H1 (cell line): ENCODE data around the gene CAMK2A. TPM values are rescaled to one million over a fixed set of nuclear protein-coding genes. Genes with fewer than 3 reads are reported as not detected.

ENCODE experiments used
- CTCF ChIA-PET: fragments of 300-600 bp; sonication (Branson Sonifier 250); formaldehyde crosslinking; loops from one replicate; lab custom pipeline; 2021; ENCODE audit not compliant: partially characterized antibody; lab: Charles Lee
- POLR2A ChIA-PET: fragments of 300-600 bp; sonication (Branson Sonifier 250); formaldehyde crosslinking; loops from one replicate; lab custom pipeline; 2021; ENCODE audit warnings: inconsistent platforms; ENCODE audit not compliant: partially characterized antibody; lab: Charles Lee
- DNase-seq, 2 experiments: peaks; one replicate each; pipeline versions ENCODE4 v3.0.0 to v3.0.0-alpha.2; 2010 to 2022; ENCODE audit warnings: low spot score in 2 of 2, low read depth in 1 of 2, mixed read lengths in 1 of 2
- FAIRE-seq: peaks from 2 replicates; lab custom pipeline; 2011; peaks lifted over from hg19 to GRCh38; lab: Jason Lieb, UNC
- H2AFZ ChIP-seq: 2 replicates; pipeline ENCODE4 v1.8.1; 2012; ENCODE audit warnings: low read length, inconsistent platforms
- H2AK5ac ChIP-seq: 2 replicates; pipeline ENCODE4 v1.6.1; 2013; ENCODE audit warnings: low read depth, low read length
- H2BK120ac ChIP-seq: replicated peaks from 2 replicates; pipeline ENCODE3; 2013; ENCODE audit warnings: low read depth, low read length, inconsistent platforms
- H2BK12ac ChIP-seq: 2 replicates; pipeline ENCODE4 v1.6.1; 2013; ENCODE audit warnings: low read depth, low read length
- H2BK15ac ChIP-seq: 2 replicates; pipeline ENCODE4 v1.6.1; 2013; ENCODE audit warnings: low read length
- H2BK20ac ChIP-seq: 2 replicates; pipeline ENCODE4 v1.6.1; 2013; ENCODE audit warnings: low read length
- H2BK5ac ChIP-seq: 2 replicates; pipeline ENCODE4 v1.6.1; 2013; ENCODE audit warnings: low read depth, low read length
- H3K14ac ChIP-seq: 2 replicates; pipeline ENCODE4 v1.6.1; 2013; ENCODE audit warnings: inconsistent platforms; ENCODE audit not compliant: insufficient read length
- H3K18ac ChIP-seq: 2 replicates; pipeline ENCODE4 v1.6.1; 2013; ENCODE audit warnings: low read length; ENCODE audit errors: extremely low read depth
- H3K23ac ChIP-seq: 2 replicates; pipeline ENCODE4 v1.6.1; 2013; ENCODE audit warnings: inconsistent platforms; ENCODE audit not compliant: insufficient read length
- H3K23me2 ChIP-seq: 2 replicates; pipeline ENCODE4 v1.6.1; 2013; ENCODE audit warnings: low read depth, low read length
- H3K27ac ChIP-seq: 2 replicates; pipeline ENCODE4 v1.6.1; 2011; ENCODE audit warnings: low read depth, low read length, inconsistent platforms
- H3K27me3 ChIP-seq, 4 experiments: replicated peaks in 1 of 4; 1 replicate in 1 of 4; 2 replicates in 3 of 4; pipeline versions ENCODE4 v1.6.1 to v1.8.1; 2011 to 2013; ENCODE audit warnings: low read length in 3 of 4, mild to moderate bottlenecking in 3 of 4, inconsistent platforms in 2 of 4, mixed read lengths in 2 of 4, moderate library complexity in 1 of 4; ENCODE audit not compliant: control insufficient read depth in 3 of 4, insufficient read depth in 3 of 4; ENCODE audit errors: extremely low read depth in 1 of 4
- H3K36me3 ChIP-seq, 4 experiments: 2 replicates each; pipeline versions ENCODE4 v1.6.1 to v1.8.1; 2011 to 2013; ENCODE audit warnings: mild to moderate bottlenecking in 4 of 4, low read length in 3 of 4, moderate library complexity in 2 of 4, control low read depth in 1 of 4, inconsistent platforms in 1 of 4; ENCODE audit not compliant: insufficient read depth in 4 of 4, control insufficient read depth in 2 of 4
- H3K4ac ChIP-seq: replicated peaks from 2 replicates; pipeline ENCODE3; 2013; ENCODE audit warnings: low read length, low read depth, mixed read lengths, inconsistent platforms; ENCODE audit not compliant: insufficient read length
- H3K4me1 ChIP-seq, 4 experiments: replicated peaks in 1 of 4; 1 replicate in 1 of 4; 2 replicates in 3 of 4; pipeline versions ENCODE4 v1.6.1 to v1.8.1; 2011 to 2013; ENCODE audit warnings: low read length in 3 of 4, inconsistent platforms in 2 of 4, mixed read lengths in 1 of 4; ENCODE audit not compliant: insufficient read depth in 4 of 4, control insufficient read depth in 3 of 4
- H3K4me2 ChIP-seq, 2 experiments: 2 replicates each; pipeline versions ENCODE4 v1.6.1 to v1.8.1; 2011 to 2013; ENCODE audit warnings: low read depth in 2 of 2, low read length in 2 of 2, control low read depth in 1 of 2, inconsistent platforms in 1 of 2, mild to moderate bottlenecking in 1 of 2; ENCODE audit not compliant: insufficient read depth in 1 of 2
- H3K4me3 ChIP-seq, 4 experiments: fragments of 200-600, 300-600 bp in 1 of 4; sonication (generic), shearing (Covaris generic), sonication (Bioruptor Twin) in 1 of 4; 2 replicates each; pipeline versions ENCODE4 v1.5.1 to v1.8.1; 2011 to 2016; ENCODE audit warnings: low read length in 4 of 4, low read depth in 3 of 4, control low read depth in 2 of 4, inconsistent platforms in 2 of 4, mild to moderate bottlenecking in 2 of 4, mixed read lengths in 1 of 4, moderate library complexity in 1 of 4; ENCODE audit not compliant: insufficient read depth in 2 of 4; ENCODE audit errors: extremely low read depth in 1 of 4
- H3K56ac ChIP-seq: replicated peaks from 2 replicates; pipeline ENCODE3; 2013; ENCODE audit warnings: low read depth, mild to moderate bottlenecking, mixed read lengths, low read length, inconsistent platforms; ENCODE audit not compliant: insufficient read length
- H3K79me1 ChIP-seq: 2 replicates; pipeline ENCODE4 v1.6.1; 2013; ENCODE audit warnings: low read depth, low read length, control low read depth
- H3K79me2 ChIP-seq, 2 experiments: 2 replicates each; pipeline versions ENCODE4 v1.6.1 to v1.8.1; 2012 to 2013; ENCODE audit warnings: low read length in 2 of 2, mild to moderate bottlenecking in 2 of 2, inconsistent platforms in 1 of 2; ENCODE audit not compliant: insufficient read depth in 2 of 2, control insufficient read depth in 1 of 2
- H3K9ac ChIP-seq, 4 experiments: replicated peaks in 1 of 4; 1 replicate in 1 of 4; 2 replicates in 3 of 4; pipeline versions ENCODE4 v1.6.1 to v1.8.1; 2011 to 2013; ENCODE audit warnings: low read depth in 3 of 4, low read length in 3 of 4, control low read depth in 2 of 4, mild to moderate bottlenecking in 2 of 4, moderate library complexity in 2 of 4, inconsistent platforms in 1 of 4; ENCODE audit errors: extremely low read depth in 1 of 4
- H3K9me3 ChIP-seq, 2 experiments: 2 replicates each; pipeline versions ENCODE4 v1.6.1 to v1.8.1; 2012 to 2013; ENCODE audit warnings: mild to moderate bottlenecking in 2 of 2, moderate library complexity in 2 of 2, control low read depth in 1 of 2, inconsistent platforms in 1 of 2, low read depth in 1 of 2, low read length in 1 of 2, mixed read lengths in 1 of 2; ENCODE audit not compliant: insufficient read depth in 2 of 2
- H4K20me1 ChIP-seq, 2 experiments: replicated peaks in 1 of 2; 2 replicates each; pipeline versions ENCODE3 to v1.8.1; 2011 to 2013; ENCODE audit warnings: inconsistent platforms in 2 of 2, low read length in 2 of 2, mild to moderate bottlenecking in 1 of 2; ENCODE audit not compliant: insufficient read depth in 2 of 2, control insufficient read depth in 1 of 2
- H4K5ac ChIP-seq: 2 replicates; pipeline ENCODE4 v1.6.1; 2013; ENCODE audit warnings: low read length, low read depth, mixed read lengths, inconsistent platforms; ENCODE audit not compliant: insufficient read length
- H4K8ac ChIP-seq: 2 replicates; pipeline ENCODE4 v1.8.0; 2013; ENCODE audit warnings: mild to moderate bottlenecking, moderate library complexity, low read length, inconsistent platforms; ENCODE audit not compliant: insufficient read depth; ENCODE audit errors: extremely low read depth
- H4K91ac ChIP-seq: replicated peaks from 2 replicates; pipeline ENCODE3; 2013; ENCODE audit warnings: low read length, mixed read lengths, inconsistent platforms; ENCODE audit not compliant: insufficient read length
- ASH2L ChIP-seq: fragments of 200-600, 300-600 bp; sonication (generic); IDR thresholded peaks from one replicate; pipeline ENCODE4 v1.7.1; 2017; ENCODE audit warnings: low read length
- CREB1 ChIP-seq: IDR thresholded peaks from 2 replicates; pipeline ENCODE4 v1.6.1; 2012; ENCODE audit warnings: inconsistent platforms
- EGR1 ChIP-seq: IDR thresholded peaks from 2 replicates; pipeline ENCODE4 v1.6.1; 2011; ENCODE audit warnings: low read depth, low read length, borderline replicate concordance
- HDAC6 ChIP-seq: IDR thresholded peaks from one replicate; pipeline ENCODE4 v1.7.1; 2012; ENCODE audit warnings: low read depth, mild to moderate bottlenecking, inconsistent platforms, low read length, moderate library complexity
- JUN ChIP-seq: IDR thresholded peaks from 2 replicates; pipeline ENCODE4 v1.6.1; 2011; ENCODE audit warnings: low read depth, mild to moderate bottlenecking, improper control_type of control experiment, low read length
- JUND ChIP-seq: IDR thresholded peaks from 2 replicates; pipeline ENCODE4 v1.6.1; 2011; ENCODE audit warnings: mild to moderate bottlenecking, improper control_type of control experiment, low read length
- KDM5A ChIP-seq: fragments of 200-600 bp; IDR thresholded peaks from 2 replicates; pipeline ENCODE4 v1.7.1; 2012; ENCODE audit warnings: mild to moderate bottlenecking, low read length, inconsistent platforms, mixed read lengths
- MAFK ChIP-seq: IDR thresholded peaks from 2 replicates; pipeline ENCODE4 v1.6.1; 2012; ENCODE audit warnings: low read depth, mild to moderate bottlenecking, improper control_type of control experiment, low read length
- POLR2A ChIP-seq, 2 experiments: IDR thresholded peaks; 1 replicate in 1 of 2; 2 replicates in 1 of 2; pipeline ENCODE4 v1.6.1; 2011; ENCODE audit warnings: low read depth in 2 of 2, low read length in 2 of 2, mild to moderate bottlenecking in 2 of 2; ENCODE audit errors: control extremely low read depth in 1 of 2
- POLR2AphosphoS5 ChIP-seq: IDR thresholded peaks from 2 replicates; pipeline ENCODE4 v1.6.1; 2011; ENCODE audit warnings: low read depth, low read length
- RNF2 ChIP-seq: fragments of 200-900, 300-1000 bp; sonication (generic); IDR thresholded peaks from 2 replicates; pipeline ENCODE4 v1.7.1; 2016; ENCODE audit warnings: borderline replicate concordance, low read depth, mild to moderate bottlenecking, antibody characterized with exemption, low read length; ENCODE audit not compliant: poor library complexity, severe bottlenecking; ENCODE audit errors: missing control alignments
- SAP30 ChIP-seq: fragments of 300-600 bp; sonication (generic); IDR thresholded peaks from 2 replicates; pipeline ENCODE4 v1.7.1; 2012; ENCODE audit warnings: low read length, moderate library complexity, mild to moderate bottlenecking, inconsistent platforms; ENCODE audit not compliant: insufficient read depth, insufficient replicate concordance
- SP1 ChIP-seq: IDR thresholded peaks from 2 replicates; pipeline ENCODE4 v1.6.1; 2011; ENCODE audit warnings: low read depth, low read length
- TCF12 ChIP-seq: IDR thresholded peaks from 2 replicates; pipeline ENCODE4 v1.6.1; 2011; ENCODE audit warnings: low read depth, mild to moderate bottlenecking, low read length
- YY1 ChIP-seq: IDR thresholded peaks from 2 replicates; pipeline ENCODE4 v1.6.1; 2011; ENCODE audit warnings: low read depth, mild to moderate bottlenecking, low read length
- WGBS, 2 experiments: shearing (Covaris generic) in 1 of 2; methylation state at CpG; one replicate each; pipeline versions ENCODE4 v1.1.6 to v1.1.7; 2013 to 2015; ENCODE audit warnings: low lambda C conversion rate in 2 of 2, mixed read lengths in 2 of 2, inconsistent platforms in 1 of 2, low coverage in 1 of 2, missing lambda C conversion rate in 1 of 2; ENCODE audit not compliant: insufficient replicate concordance in 2 of 2, insufficient coverage in 1 of 2, insufficient read length in 1 of 2; ENCODE audit errors: extremely low coverage in 1 of 2, missing lambda C conversion rate in 1 of 2; 5-methylcytosine and 5-hydroxymethylcytosine counted together
- polyA plus RNA-seq, 7 experiments: library from polyadenylated mRNA; depleted of rRNA in 3 of 7; stranded (reverse) in 5 of 7; unstranded in 2 of 7; fragments of >200 nt in 5 of 7; fragments of 200-250 nt in 2 of 7; gene quantifications; 1 replicate in 5 of 7; 2 replicates in 1 of 7; 4 replicates in 1 of 7; pipeline versions ENCODE4 v1.2.1 to v1.2.3, GENCODE V29; 2011 to 2013; ENCODE audit warnings: missing spikeins in 2 of 7, mixed read lengths in 2 of 7
- total RNA-seq: library from RNA; stranded (reverse); fragmentation: NEBNext Ultra II Directional; extraction: Animal tissue kit (Norgen Biotek cat#: 25700); gene quantifications from 2 replicates; pipeline ENCODE4 v1.2.1, GENCODE V29; 2021

CAMK2A gene
- total and polyA plus RNA-seq, 2 of the 8 experiments (the other 6 are each of a cell fraction or from before 2014, with no cell fraction given), result 0.20 to 0.28 TPM

GRCh38 chr5:150296496-150296895 lies 6.9 kb upstream of the CAMK2A start:
- Histone ChIP-seq H2AK5ac (no peak overlapping the region), H4K20me1 (no peaks in the 10 kb centered on the region), H3K4ac (no peak overlapping the region), H3K79me1 (no peaks in the 10 kb centered on the region; the same call in 1 of the 2 replicates), H3K4me3 (no peak overlapping the region), H3K79me2 (no peaks in the 10 kb centered on the region), H3K9me3 (no peaks in the 10 kb centered on the region), H4K8ac (no peak overlapping the region; the same call in 1 of the 2 replicates), H4K91ac (no peak overlapping the region), H2BK120ac (no peak overlapping the region), H3K56ac (no peak overlapping the region), H3K18ac (no peak overlapping the region; the same call in 1 of the 2 replicates), H3K36me3 (no peaks in the 10 kb centered on the region), H2BK15ac (no peak overlapping the region), H3K23ac (no peak overlapping the region), H2BK20ac (no peak overlapping the region), H2AFZ (no peak overlapping the region), H3K27me3 (peaks cover 0 to 6% (median 3%) of the 10 kb centered on the region in 4 experiments; a peak in 5 of 7 replicates), H3K9ac (no peak overlapping the region), H3K4me2 (no peak overlapping the region), H2BK12ac (no peak overlapping the region), H3K27ac (no peak overlapping the region), H2BK5ac (no peak overlapping the region), H4K5ac (no peak overlapping the region), H3K23me2 (no peaks in the 10 kb centered on the region), H3K4me1 (peaks cover 2 to 8% (median 4%) of the 10 kb centered on the region in 4 experiments; a peak in 5 of 7 replicates), H3K14ac (no peak overlapping the region)
- CTCF ChIA-PET, result interaction anchor here (1.0 to 1.9 kb wide), 3 partner anchors 10 to 55 kb away, joined by 3 to 6 read pairs (median 6); no protein-coding TSS in a partner anchor
- POLR2A ChIA-PET, result interaction anchor here (1.6 kb wide), 1 partner anchor 153 kb away, joined by 3 read pairs; the partner anchor contains the start of gene RPS14
- FAIRE-seq (no peak), DNase-seq (no peak)
- 97% methylated on average over 6 of the region's 7 CpGs; no CpG with 5 or more reads in 1 of the 2 experiments for WGBS, 2 experiments
- no peak for TF ChIP-seq ASH2L
- no peak for TF ChIP-seq JUND
- no peak for TF ChIP-seq SAP30
- TF ChIP-seq POLR2AphosphoS5, result no peak
- TF ChIP-seq YY1, result no peak
- TF ChIP-seq HDAC6, result no peak
- no peak for TF ChIP-seq KDM5A
- TF ChIP-seq MAFK, result no peak
- no peak for TF ChIP-seq SP1
- TF ChIP-seq TCF12, result no peak
- no peak for TF ChIP-seq RNF2
- no peak for TF ChIP-seq POLR2A (IDR thresholded peaks at IDR 0.05; ENCODE audit: control extremely low read depth in 1 of 2, low read depth in 2 of 2, low read length in 2 of 2)
- TF ChIP-seq EGR1, result no peak
- no peak for TF ChIP-seq CREB1
- TF ChIP-seq JUN, result no peak
